ENCODE results near the gene PIGS. TPM values are rescaled to one million over a fixed set of nuclear protein-coding genes. Genes with fewer than 3 reads are reported as not detected.
A peak's percentile ranks its signal among the peaks of the same experiment; 100 is the strongest.

PIGS gene
- 15.8 and 26.9 TPM in 2 replicates for total RNA-seq (ENCODE audit: low replicate concordance)

- H3K4me3 ChIP-seq (ENCODE audit: low read depth, low read length), result peak within 1 kb of the TSS; percentile 99
- DNase-seq (ENCODE audit: low read depth), result peak; percentile 81
- TF ChIP-seq CTCF (IDR thresholded peaks at IDR 0.05; ENCODE audit: insufficient read depth, low read length), result no peak
These were observed at the start of gene PIGS for GRCh38 chr17:28571361-28572122. PIGS (minus strand) TSS chr17:28571524; CDS start chr17:28571496, 28 bp downstream.

- H3K4me3 ChIP-seq (ENCODE audit: low read depth, low read length), result no peak overlapping the region
- no peak for TF ChIP-seq CTCF (IDR thresholded peaks at IDR 0.05; ENCODE audit: insufficient read depth, low read length)
These were observed 48.7 kb upstream of the PIGS start for GRCh38 chr17:28620010-28620409.

GRCh38 chr17:28618464-28618863, 47.1 kb upstream of the PIGS start:
- DNase-seq (ENCODE audit: low read depth), result no peak
- TF ChIP-seq CTCF (IDR thresholded peaks at IDR 0.05; ENCODE audit: insufficient read depth, low read length), result no peak
- no peak overlapping the region for H3K4me3 ChIP-seq (ENCODE audit: low read depth, low read length)

More at GRCh38 chr17:28620010-28620409, 48.7 kb upstream of the PIGS start:
- DNase-seq (ENCODE audit: low read depth), result no peak

- TF ChIP-seq CTCF (IDR thresholded peaks at IDR 0.05; ENCODE audit: insufficient read depth, low read length), result no peak
- DNase-seq (ENCODE audit: low read depth), result no peak
- no peak overlapping the region for H3K4me3 ChIP-seq (ENCODE audit: low read depth, low read length)
These were observed 45.0 kb upstream of the PIGS start for GRCh38 chr17:28616281-28616680.

GRCh38 chr17:28615260-28615940, 44.1 kb upstream of the PIGS start:
- H3K4me3 ChIP-seq (ENCODE audit: low read depth, low read length), result no peak overlapping the region
- no peak for DNase-seq (ENCODE audit: low read depth)
- no peak for TF ChIP-seq CTCF (IDR thresholded peaks at IDR 0.05; ENCODE audit: insufficient read depth, low read length)

GRCh38 chr17:28613931-28614381, 42.6 kb upstream of the PIGS start, which contains the start of gene RSKR:
RSKR (minus strand) TSS chr17:28614185; CDS start chr17:28614161, 24 bp downstream.
- no peak for DNase-seq (ENCODE audit: low read depth)
- TF ChIP-seq CTCF (IDR thresholded peaks at IDR 0.05; ENCODE audit: insufficient read depth, low read length), result no peak
- H3K4me3 ChIP-seq (ENCODE audit: low read depth, low read length), result no peak within 1 kb of the TSS

All from fibroblast of the aortic adventitia (primary cell).